T-helper 1 cell treated with Interleukin-12 subunit alpha and Interleukin-12 subunit beta and Interleukin-4 antibody, amounts not matched to agents 30 ng/mL and 1 ng/mL, for 36 hours (primary cell): Measurements from ENCODE around the gene MBP. TPM values are rescaled to one million over a fixed set of nuclear protein-coding genes. Genes with fewer than 3 reads are reported as not detected.

ENCODE experiments used
- intact Hi-C: fragments of 100-400 bp; cut with micrococcal nuclease; formaldehyde crosslinking; loops from one replicate; pipeline ENCODE4 v1.15.1; 2024
- total RNA-seq: library from RNA; stranded (reverse); gene quantifications from 2 replicates; pipeline ENCODE4 v1.2.3, GENCODE V29; 2022

The MBP gene
- total RNA-seq, 1 donor from 2014 or later, result 92.0 TPM

DNA sequence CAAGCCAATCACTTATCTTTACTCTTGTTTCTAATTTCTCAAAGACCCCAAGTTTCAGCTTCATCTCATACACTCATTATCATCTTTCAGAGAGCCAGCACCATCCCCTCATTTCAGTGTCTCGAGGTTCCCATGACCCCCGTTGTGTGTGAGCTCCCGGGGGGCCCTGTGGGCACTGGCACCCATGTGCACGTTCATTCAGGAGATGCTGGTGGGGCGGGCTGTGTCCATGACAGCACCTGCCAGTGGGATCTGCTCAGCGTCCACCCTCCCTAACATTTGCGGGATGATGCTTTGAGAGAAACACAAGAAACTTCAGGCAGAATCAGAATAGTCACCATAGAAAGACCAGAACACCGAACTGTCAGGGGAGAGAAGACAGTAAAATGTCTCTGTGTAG is 120.5 kb downstream of the MBP start:
- intact Hi-C loops, result no loop called here

DNA sequence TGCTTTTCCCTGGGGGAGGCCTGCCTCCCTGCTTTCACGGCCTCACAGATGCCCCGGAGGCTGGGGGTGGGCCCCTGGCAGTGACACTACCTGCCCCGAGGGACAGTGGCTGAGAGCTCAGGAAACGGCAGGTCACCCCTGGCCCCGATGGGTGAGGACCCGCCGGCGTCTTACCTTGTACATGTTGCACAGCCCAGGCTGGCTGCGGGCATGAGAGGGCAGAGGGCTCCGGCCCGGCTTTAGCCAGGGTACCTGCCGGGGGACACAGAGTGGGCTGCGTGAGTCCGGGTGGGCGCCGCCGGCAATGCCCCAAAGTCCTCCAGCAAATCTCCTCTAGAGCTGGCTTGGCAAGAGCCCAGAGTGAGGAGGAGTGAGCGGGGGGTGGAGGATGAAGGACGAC is 122.9 kb downstream of the MBP start:
- intact Hi-C loops, result loop anchor here (2.0 to 10.0 kb wide), 2 partner anchors 17 to 415 kb away; no protein-coding TSS in a partner anchor

DNA sequence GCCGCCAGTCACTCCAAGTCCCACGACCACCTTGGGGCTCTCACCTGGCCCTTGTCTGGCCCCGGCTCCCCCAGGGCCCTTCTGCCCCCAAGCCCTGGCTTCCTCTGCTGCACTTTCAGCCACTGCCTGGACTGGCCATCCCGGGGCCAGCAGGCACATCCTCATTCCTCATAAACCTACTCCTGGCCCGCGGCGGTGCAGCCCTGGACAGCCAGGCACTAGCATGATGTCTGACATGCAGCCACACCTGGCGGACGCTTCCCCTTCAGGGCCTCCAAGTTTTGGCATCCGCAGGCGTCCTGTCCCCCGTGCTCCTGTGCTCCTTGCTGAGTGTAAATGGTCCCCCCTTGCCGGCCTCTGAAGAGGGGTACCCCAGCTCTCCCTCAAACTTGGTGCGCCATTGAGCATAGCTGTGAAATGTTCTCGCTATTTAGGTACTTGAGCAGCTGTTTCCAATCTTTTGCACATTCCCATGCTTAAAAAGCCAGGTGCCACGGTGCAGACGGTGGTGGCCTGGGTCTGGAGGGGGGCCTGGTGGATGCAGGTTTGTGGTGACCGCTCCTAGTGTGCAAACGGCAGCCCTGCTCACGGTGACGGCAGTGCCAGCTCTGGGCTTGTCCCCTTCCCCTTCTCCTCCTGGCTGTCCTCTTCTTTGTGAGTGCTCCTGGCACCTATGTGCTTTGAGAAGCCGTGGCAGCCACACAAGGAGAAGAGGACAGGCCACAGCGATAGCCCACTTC is 123.8 kb downstream of the MBP start:
- intact Hi-C loops, result loop anchor here (10.0 kb wide), 1 partner anchor 416 kb away; no protein-coding TSS in a partner anchor

- intact Hi-C loops, result loop anchor here (10.0 kb wide), 1 partner anchor 417 kb away; no protein-coding TSS in a partner anchor
Measured at GRCh38 chr18:77008006-77008405, 124.6 kb downstream of the MBP start.

- intact Hi-C loops, result loop anchor here (10.0 kb wide), 1 partner anchor 418 kb away; no protein-coding TSS in a partner anchor
Measured at GRCh38 chr18:77007251-77007650, 125.3 kb downstream of the MBP start.

DNA sequence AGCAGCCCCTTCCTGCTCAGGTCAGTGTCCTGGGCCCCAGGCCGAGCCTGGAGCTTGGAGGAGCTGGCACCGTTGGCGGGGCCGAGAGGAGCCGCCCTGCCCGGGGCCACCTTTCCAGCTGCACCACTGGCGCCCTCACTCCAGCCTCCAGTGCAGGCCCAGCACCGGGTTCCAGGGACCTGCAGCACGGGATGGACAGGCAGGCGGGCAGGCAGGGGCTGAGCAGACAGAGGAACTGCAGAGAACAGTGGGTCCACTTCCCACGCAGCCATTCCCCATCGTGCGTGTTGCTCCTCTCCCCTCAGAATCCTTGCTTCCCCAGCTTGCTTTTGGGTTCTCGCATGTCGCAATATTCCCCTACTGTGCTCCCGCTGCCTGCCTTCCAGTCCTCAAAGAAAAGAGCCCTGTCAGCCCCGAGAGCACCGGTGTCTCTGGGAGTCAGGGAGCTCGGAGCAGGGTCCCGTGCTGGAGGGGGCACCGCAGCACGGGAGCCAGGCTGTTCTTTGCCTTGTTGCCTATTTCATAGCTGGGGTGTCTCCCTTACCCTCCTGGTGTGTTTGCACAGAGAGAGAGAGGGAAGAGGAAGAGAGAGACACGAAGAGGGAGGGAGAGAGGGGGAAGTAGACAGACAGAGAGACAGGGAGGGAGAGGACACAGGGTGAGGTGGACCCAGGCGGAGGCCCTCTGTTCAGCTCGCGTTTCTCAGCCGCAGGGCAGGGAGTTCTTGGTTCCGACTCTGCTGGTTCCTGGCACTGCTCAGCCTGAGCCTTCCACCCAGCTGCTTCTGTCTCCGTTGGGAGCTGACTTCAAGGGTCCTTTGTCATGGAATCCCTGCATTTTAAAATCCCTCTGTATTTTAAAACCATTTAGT is 126.0 kb downstream of the MBP start:
- intact Hi-C loops, result loop anchor here (10.0 kb wide), 1 partner anchor 418 kb away; no protein-coding TSS in a partner anchor

GRCh38 chr18:77005651-77006195 is 126.9 kb downstream of the MBP start:
- intact Hi-C loops, result loop anchor here (10.0 kb wide), 1 partner anchor 419 kb away; no protein-coding TSS in a partner anchor

GRCh38 chr18:77004555-77005380 is 127.8 kb downstream of the MBP start:
- intact Hi-C loops, result loop anchor here (5.0 to 10.0 kb wide), 2 partner anchors 123 to 420 kb away; no protein-coding TSS in a partner anchor

GRCh38 chr18:77003316-77003715 is 129.3 kb downstream of the MBP start:
- intact Hi-C loops, result loop anchor here (5.0 to 10.0 kb wide), 2 partner anchors 124 to 421 kb away; no protein-coding TSS in a partner anchor

DNA sequence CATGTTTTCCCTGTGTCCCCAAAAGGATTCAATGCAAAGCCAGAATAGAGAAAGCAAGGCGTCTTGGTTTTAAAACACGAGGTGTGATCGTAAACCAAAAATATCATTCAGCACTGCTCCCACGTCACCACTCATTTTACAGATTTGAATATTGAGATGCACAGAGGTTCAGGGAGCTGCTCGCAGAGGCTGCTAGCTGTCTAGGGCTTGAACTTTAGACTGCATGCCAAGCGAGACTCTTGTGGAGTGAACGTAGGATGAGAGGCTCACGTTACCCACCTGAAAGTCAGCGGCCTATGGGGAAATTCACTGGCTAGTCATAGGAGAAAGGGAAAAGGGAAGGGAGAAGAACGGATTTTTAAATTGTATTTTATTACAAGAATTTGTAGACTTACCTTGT is 130.1 kb downstream of the MBP start:
- intact Hi-C loops, result loop anchor here (5.0 to 10.0 kb wide), 2 partner anchors 125 to 422 kb away; no protein-coding TSS in a partner anchor

DNA sequence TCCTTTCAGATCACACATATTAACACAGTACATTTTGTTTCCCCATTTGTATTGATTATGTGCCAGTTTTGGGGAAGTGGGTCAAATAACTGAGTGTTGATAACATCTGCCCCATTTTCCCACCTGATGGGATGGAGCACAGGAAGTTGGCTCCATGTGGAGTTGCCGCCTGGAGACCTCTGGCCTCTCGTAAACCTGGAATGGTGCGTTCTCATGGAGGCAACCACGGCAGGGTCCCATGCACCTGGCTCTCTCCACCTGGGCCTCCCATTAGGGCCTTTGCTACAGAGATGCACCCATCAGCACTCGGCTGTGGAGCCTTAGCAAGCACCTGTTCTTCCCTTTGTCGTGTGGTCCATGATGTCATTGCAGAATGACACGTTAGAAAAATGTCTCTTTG is 130.6 kb downstream of the MBP start:
- intact Hi-C loops, result loop anchor here (2.0 to 10.0 kb wide), 3 partner anchors 61 to 423 kb away; no protein-coding TSS in a partner anchor

DNA sequence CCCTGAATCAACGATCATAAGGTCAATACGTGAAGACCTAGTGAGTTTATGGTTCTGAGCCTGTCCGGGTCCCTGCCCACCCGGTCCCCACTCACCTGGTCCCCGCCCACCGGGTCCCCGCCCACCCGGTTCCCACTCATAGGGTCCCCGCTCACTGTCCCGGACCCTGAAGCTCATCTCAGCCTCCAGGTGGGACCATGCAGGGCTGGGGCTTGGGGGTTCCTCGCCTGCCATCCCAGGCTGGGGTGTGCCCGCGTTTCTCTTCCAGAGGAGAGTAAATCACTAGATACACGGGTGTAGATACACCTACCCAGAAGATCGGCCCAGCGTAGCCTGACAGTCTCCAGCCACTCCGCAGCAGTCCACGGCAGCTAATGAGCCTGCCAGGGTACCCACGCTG is 131.5 kb downstream of the MBP start:
- intact Hi-C loops, result loop anchor here (2.0 to 10.0 kb wide), 3 partner anchors 62 to 424 kb away; no protein-coding TSS in a partner anchor

GRCh38 chr18:77000527-77000926 is 132.1 kb downstream of the MBP start:
- intact Hi-C loops, result loop anchor here (1.0 to 10.0 kb wide), 8 partner anchors 9 to 651 kb away; no protein-coding TSS in a partner anchor

GRCh38 chr18:76999077-76999476 is 133.5 kb downstream of the MBP start:
- intact Hi-C loops, result no loop called here

- intact Hi-C loops, result no loop called here
Measured at GRCh38 chr18:76997951-76998808, 134.4 kb downstream of the MBP start.

DNA sequence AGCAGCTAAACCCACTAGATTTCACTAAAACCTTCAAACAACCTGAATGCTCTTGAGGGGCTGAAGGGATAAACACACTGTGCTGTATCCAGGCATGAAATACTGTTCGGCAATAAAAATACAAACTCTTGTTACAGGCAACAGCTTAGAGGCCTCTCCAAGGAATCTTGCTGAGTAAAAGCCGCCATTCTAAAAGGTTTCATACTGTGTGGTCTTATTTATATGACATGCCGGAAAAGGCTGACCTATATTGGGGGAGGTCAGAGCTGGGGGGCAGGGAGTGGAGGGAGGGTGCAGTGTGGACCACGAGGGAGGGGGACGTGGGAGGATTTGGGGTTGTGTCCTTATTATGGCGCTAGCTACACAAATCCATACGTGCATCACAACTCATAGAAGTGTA is 136.2 kb downstream of the MBP start:
- intact Hi-C loops, result no loop called here

DNA sequence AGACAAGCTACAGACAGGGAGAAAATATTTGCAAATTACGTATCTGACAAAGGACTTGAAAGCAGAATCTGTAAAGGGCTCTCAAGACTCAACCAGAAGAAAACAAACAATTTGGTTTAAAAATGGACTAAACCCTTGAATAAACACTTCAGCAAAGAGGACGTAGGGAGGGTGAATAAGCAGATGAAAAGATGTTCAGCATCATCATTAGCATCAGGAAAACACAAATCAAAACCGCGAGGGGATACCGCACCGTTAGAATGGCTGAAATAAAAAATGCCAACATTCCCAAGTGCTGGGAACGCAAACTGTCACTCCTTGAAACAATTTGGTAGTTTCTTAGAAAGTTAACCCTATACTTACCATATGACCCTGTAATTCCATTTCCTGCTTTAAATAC is 136.7 kb downstream of the MBP start:
- intact Hi-C loops, result no loop called here

GRCh38 chr18:76994086-76994654 is 138.4 kb downstream of the MBP start:
- intact Hi-C loops, result no loop called here

DNA sequence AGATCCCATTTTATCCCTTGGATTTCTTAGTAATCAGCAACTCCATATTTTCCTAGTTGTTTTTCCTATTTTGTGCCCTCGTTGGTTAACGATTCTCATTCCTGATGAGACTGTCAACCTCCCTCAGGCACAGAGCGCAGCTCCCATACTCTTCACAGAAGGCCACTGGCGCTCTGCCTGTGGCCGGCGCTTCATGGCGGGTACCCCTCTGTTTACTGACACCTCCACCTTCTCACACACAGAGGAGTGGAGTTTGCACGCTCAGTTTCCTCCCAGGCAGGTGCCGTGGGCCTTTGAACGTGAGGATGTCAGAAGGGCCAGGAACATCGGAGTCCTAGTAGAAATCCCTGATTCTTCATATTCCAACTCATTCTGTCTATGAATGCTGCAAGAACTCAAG is 139.0 kb downstream of the MBP start:
- intact Hi-C loops, result no loop called here
